A549 (cell line): ENCODE data around the gene MELK.

Experiments
- CBX8 ChIP-seq: fragments of 200-600 bp; sonication (generic); IDR thresholded peaks from 2 replicates; pipeline ENCODE4 v1.6.1; 2016
- CEBPB ChIP-seq, 2 experiments: fragments of >200 bp in 1 of 2; sonication (Bioruptor Twin) in 1 of 2; formaldehyde crosslinking in 1 of 2; IDR thresholded peaks; 2 replicates each; pipeline ENCODE4 v1.6.1; 2012 to 2016
- EP300 ChIP-seq, 2 experiments: fragments of >200 bp; sonication (Bioruptor Twin); formaldehyde crosslinking; IDR thresholded peaks; 2 replicates in 1 of 2; 3 replicates in 1 of 2; pipeline ENCODE4 v1.6.1; 2016 to 2017
- FOSL2 ChIP-seq, 2 experiments: fragments of 450-650 bp in 1 of 2; fragments of >200 bp in 1 of 2; sonication (Bioruptor Twin) in 1 of 2; formaldehyde crosslinking; IDR thresholded peaks; 2 replicates each; pipeline versions ENCODE4 v1.5.0 to v1.6.1; 2016 to 2020; ENCODE audit warnings: mild to moderate bottlenecking in 1 of 2, moderate library complexity in 1 of 2
- MAX ChIP-seq: IDR thresholded peaks from 2 replicates; pipeline ENCODE4 v1.6.1; 2012
- MAZ ChIP-seq: fragments of 150-350 bp; IDR thresholded peaks from 2 replicates; pipeline ENCODE4 v1.6.1; 2014; ENCODE audit warnings: antibody characterized with exemption, low read depth, low read length, borderline replicate concordance
- NFE2L2 ChIP-seq: fragments of 150-350 bp; conservative IDR thresholded peaks from 2 replicates; pipeline ENCODE4 v1.6.1; 2014; ENCODE audit warnings: low read length
- POLR2A ChIP-seq: IDR thresholded peaks from 2 replicates; pipeline ENCODE4 v1.6.1; 2012; ENCODE audit warnings: mild to moderate bottlenecking, low read length
- RCOR1 ChIP-seq: fragments of 150-350 bp; IDR thresholded peaks from 2 replicates; pipeline ENCODE4 v1.6.1; 2014; ENCODE audit warnings: antibody characterized with exemption, low read length, low read depth
- SREBF2 ChIP-seq: fragments of 450-650 bp; IDR thresholded peaks from 2 replicates; pipeline ENCODE4 v1.6.1; 2014; ENCODE audit warnings: mild to moderate bottlenecking, moderate library complexity
- TF ChIP-seq, protein P1 (sequence below): fragments of >200 bp; sonication (Bioruptor Twin); formaldehyde crosslinking; IDR thresholded peaks from 3 replicates; pipeline ENCODE4 v1.5.1; 2016

DNA sequence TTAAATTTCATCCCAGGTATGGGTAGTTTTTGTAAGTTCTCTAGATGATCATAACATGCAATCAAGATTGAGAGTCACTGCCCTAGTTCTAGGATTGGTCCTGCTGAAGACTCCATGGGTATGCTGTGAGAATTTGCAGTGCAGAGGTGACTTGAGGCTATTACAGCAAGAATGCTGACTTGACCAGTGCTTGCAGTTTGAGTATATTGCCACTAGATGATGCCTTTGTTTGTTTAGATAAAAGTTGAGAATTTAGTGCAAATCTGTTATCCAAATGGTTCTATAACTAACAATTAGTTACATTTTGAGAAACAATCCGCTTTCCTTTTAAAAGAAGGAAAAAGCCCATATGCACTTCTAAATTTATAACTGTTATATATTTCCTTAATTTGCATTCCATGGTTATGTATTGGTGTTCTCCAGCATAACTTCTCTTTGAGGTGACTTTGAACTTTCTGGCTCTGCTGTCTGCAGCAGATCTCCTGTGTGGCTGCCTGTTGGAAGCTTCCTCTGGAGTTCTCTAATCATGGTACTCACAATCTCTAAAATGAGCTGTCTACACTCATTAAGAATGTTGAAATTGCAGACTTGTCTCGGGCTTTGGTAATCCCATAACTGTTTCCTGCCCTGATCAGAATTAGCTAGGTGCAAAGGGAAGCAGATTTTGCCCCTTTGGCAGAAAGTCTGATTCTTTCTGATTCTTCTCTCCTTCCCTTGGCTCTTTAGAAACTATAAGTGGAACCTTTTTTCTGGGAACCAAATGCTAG is 24.9 kb downstream of the MELK start:
- no peak for TF ChIP-seq MAZ
- TF ChIP-seq, protein P1, sequence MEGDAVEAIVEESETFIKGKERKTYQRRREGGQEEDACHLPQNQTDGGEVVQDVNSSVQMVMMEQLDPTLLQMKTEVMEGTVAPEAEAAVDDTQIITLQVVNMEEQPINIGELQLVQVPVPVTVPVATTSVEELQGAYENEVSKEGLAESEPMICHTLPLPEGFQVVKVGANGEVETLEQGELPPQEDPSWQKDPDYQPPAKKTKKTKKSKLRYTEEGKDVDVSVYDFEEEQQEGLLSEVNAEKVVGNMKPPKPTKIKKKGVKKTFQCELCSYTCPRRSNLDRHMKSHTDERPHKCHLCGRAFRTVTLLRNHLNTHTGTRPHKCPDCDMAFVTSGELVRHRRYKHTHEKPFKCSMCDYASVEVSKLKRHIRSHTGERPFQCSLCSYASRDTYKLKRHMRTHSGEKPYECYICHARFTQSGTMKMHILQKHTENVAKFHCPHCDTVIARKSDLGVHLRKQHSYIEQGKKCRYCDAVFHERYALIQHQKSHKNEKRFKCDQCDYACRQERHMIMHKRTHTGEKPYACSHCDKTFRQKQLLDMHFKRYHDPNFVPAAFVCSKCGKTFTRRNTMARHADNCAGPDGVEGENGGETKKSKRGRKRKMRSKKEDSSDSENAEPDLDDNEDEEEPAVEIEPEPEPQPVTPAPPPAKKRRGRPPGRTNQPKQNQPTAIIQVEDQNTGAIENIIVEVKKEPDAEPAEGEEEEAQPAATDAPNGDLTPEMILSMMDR, result peak; percentile 57
- no peak for TF ChIP-seq NFE2L2
- no peak for TF ChIP-seq POLR2A
- no peak for TF ChIP-seq MAX
- no peak for TF ChIP-seq SREBF2
- no peak for TF ChIP-seq FOSL2 (IDR thresholded peaks at IDR 0.05)
- no peak for TF ChIP-seq FOSL2 (CRISPR knock-in tag; IDR thresholded peaks at IDR 0.05)
- no peak for TF ChIP-seq RCOR1
- no peak for TF ChIP-seq CEBPB (IDR thresholded peaks at IDR 0.05)
- no peak for TF ChIP-seq EP300 (IDR thresholded peaks at IDR 0.05)
- no peak for TF ChIP-seq CBX8
